Activated T-helper 1 cell treated with anti-CD3 and anti-CD28 coated beads, Interleukin-12 subunit alpha, Interleukin-12 subunit beta, Interleukin-2, Interleukin-4 antibody, amounts not matched to agents 30 ng/mL and 10 ng/mL and 1 ng/mL, durations not matched to agents 14 hours and 24 hours and 36 hours (primary cell): ENCODE measurements around the gene ITPRIP. TPM values are rescaled to one million over a fixed set of nuclear protein-coding genes. Genes with fewer than 3 reads are reported as not detected.

Experiments
- DNase-seq: peaks from one replicate; pipeline ENCODE4 v3.0.0; 2021; ENCODE audit warnings: low spot score
- H3K27ac Mint-ChIP-seq: one replicate; pipeline ENCODE4 v1.8.0; 2021; ENCODE audit warnings: mild to moderate bottlenecking, mixed read lengths
- H3K27me3 Mint-ChIP-seq: one replicate; pipeline ENCODE4 v1.8.0; 2022; ENCODE audit warnings: mild to moderate bottlenecking, moderate library complexity, mixed read lengths; ENCODE audit not compliant: insufficient read depth
- H3K36me3 Mint-ChIP-seq: one replicate; pipeline ENCODE4 v1.8.0; 2021; ENCODE audit warnings: low read depth, mixed read lengths
- H3K4me1 Mint-ChIP-seq: one replicate; pipeline ENCODE4 v1.8.0; 2021; ENCODE audit warnings: low read depth, mixed read lengths
- H3K4me3 Mint-ChIP-seq: one replicate; pipeline ENCODE4 v1.8.0; 2021; ENCODE audit warnings: mild to moderate bottlenecking, moderate library complexity, mixed read lengths
- H3K9me3 Mint-ChIP-seq: one replicate; pipeline ENCODE4 v1.8.0; 2021; ENCODE audit warnings: mixed read lengths
- intact Hi-C: fragments of 100-400 bp; cut with micrococcal nuclease; formaldehyde crosslinking; loops from one replicate; pipeline ENCODE4 v1.15.1; 2024
- total RNA-seq: library from RNA; stranded (reverse); gene quantifications from 2 replicates; pipeline ENCODE4 v1.2.3, GENCODE V29; 2022

ITPRIP gene
- total RNA-seq, 1 donor from 2014 or later = 18.1 TPM

GRCh38 chr10:104307576-104308438 is 30.5 kb downstream of the ITPRIP start:
- intact Hi-C loops = loop anchor here (1.0 kb wide), 3 partner anchors 15 to 30 kb away; partner anchors contain the start of gene ITPRIP
- no peak for DNase-seq
- Mint-ChIP-seq H3K4me1 (peaks cover 82% of the 10 kb centered on the region), H3K27me3 (peaks cover 2% of the 10 kb centered on the region), H3K4me3 (peak overlapping the region; percentile 46), H3K36me3 (peaks cover 39% of the 10 kb centered on the region), H3K27ac (peak overlapping the region; percentile 32), H3K9me3 (peaks cover 9% of the 10 kb centered on the region)

GRCh38 chr10:104306897-104307296 is 31.4 kb downstream of the ITPRIP start:
- intact Hi-C loops = no loop called here
- Mint-ChIP-seq H3K27me3 (peaks cover 2% of the 10 kb centered on the region), H3K9me3 (peaks cover 12% of the 10 kb centered on the region), H3K36me3 (peaks cover 35% of the 10 kb centered on the region), H3K4me3 (no peak overlapping the region), H3K27ac (no peak overlapping the region), H3K4me1 (peaks cover 76% of the 10 kb centered on the region)
- DNase-seq = no peak

- H3K4me3 Mint-ChIP-seq = no peak overlapping the region
- H3K27ac Mint-ChIP-seq = no peak overlapping the region
- DNase-seq = no peak
- H3K27me3 Mint-ChIP-seq = peaks cover 2% of the 10 kb centered on the region
- intact Hi-C loops = loop anchor here (1.0 kb wide), 2 partner anchors 14 to 45 kb away; no protein-coding TSS in a partner anchor
- peaks cover 15% of the 10 kb centered on the region for H3K9me3 Mint-ChIP-seq
- peaks cover 79% of the 10 kb centered on the region for H3K4me1 Mint-ChIP-seq
- H3K36me3 Mint-ChIP-seq = peaks cover 30% of the 10 kb centered on the region
These were observed 33.3 kb downstream of the ITPRIP start for GRCh38 chr10:104304927-104305326.

GRCh38 chr10:104304356-104304745 is 33.9 kb downstream of the ITPRIP start:
- H3K27me3 Mint-ChIP-seq = peaks cover 2% of the 10 kb centered on the region
- peaks cover 28% of the 10 kb centered on the region for H3K36me3 Mint-ChIP-seq
- peaks cover 79% of the 10 kb centered on the region for H3K4me1 Mint-ChIP-seq
- no peak overlapping the region for H3K4me3 Mint-ChIP-seq
- no peak overlapping the region for H3K27ac Mint-ChIP-seq
- peaks cover 15% of the 10 kb centered on the region for H3K9me3 Mint-ChIP-seq
- intact Hi-C loops = no loop called here
- DNase-seq = no peak

- Mint-ChIP-seq H3K27ac (no peak overlapping the region), H3K4me3 (no peak overlapping the region), H3K27me3 (peaks cover 2% of the 10 kb centered on the region), H3K9me3 (peaks cover 15% of the 10 kb centered on the region), H3K36me3 (peaks cover 25% of the 10 kb centered on the region), H3K4me1 (peaks cover 78% of the 10 kb centered on the region)
- DNase-seq = no peak
- intact Hi-C loops = no loop called here
These were observed 34.5 kb downstream of the ITPRIP start for GRCh38 chr10:104303594-104304355.

GRCh38 chr10:104301907-104302690 is 36.2 kb downstream of the ITPRIP start:
- no peak for DNase-seq
- intact Hi-C loops = no loop called here
- Mint-ChIP-seq H3K4me3 (no peak overlapping the region), H3K9me3 (peaks cover 15% of the 10 kb centered on the region), H3K27ac (no peak overlapping the region), H3K27me3 (peaks cover 2% of the 10 kb centered on the region), H3K4me1 (peaks cover 61% of the 10 kb centered on the region), H3K36me3 (peaks cover 15% of the 10 kb centered on the region)

GRCh38 chr10:104300736-104301292 is 37.5 kb downstream of the ITPRIP start:
- intact Hi-C loops = loop anchor here (1.0 kb wide), 1 partner anchor 10 kb away; no protein-coding TSS in a partner anchor
- Mint-ChIP-seq H3K9me3 (peaks cover 15% of the 10 kb centered on the region), H3K36me3 (peaks cover 15% of the 10 kb centered on the region), H3K4me1 (peaks cover 48% of the 10 kb centered on the region), H3K27me3 (no peaks in the 10 kb centered on the region), H3K27ac (peak overlapping the region; percentile 82), H3K4me3 (peak overlapping the region; percentile 25)
- no peak for DNase-seq

GRCh38 chr10:104300002-104300735 is 38.1 kb downstream of the ITPRIP start:
- Mint-ChIP-seq H3K9me3 (peaks cover 15% of the 10 kb centered on the region), H3K27me3 (no peaks in the 10 kb centered on the region), H3K4me3 (no peak overlapping the region), H3K36me3 (peaks cover 15% of the 10 kb centered on the region), H3K27ac (peak overlapping the region; percentile 82), H3K4me1 (peaks cover 44% of the 10 kb centered on the region)
- DNase-seq = no peak
- intact Hi-C loops = loop anchor here (1.0 kb wide), 1 partner anchor 9 kb away; no protein-coding TSS in a partner anchor

- peaks cover 15% of the 10 kb centered on the region for H3K9me3 Mint-ChIP-seq
- intact Hi-C loops = no loop called here
- no peak overlapping the region for H3K4me3 Mint-ChIP-seq
- no peak overlapping the region for H3K27ac Mint-ChIP-seq
- no peaks in the 10 kb centered on the region for H3K27me3 Mint-ChIP-seq
- H3K4me1 Mint-ChIP-seq = peaks cover 44% of the 10 kb centered on the region
- H3K36me3 Mint-ChIP-seq = peaks cover 15% of the 10 kb centered on the region
- DNase-seq = no peak
These were observed 39.0 kb downstream of the ITPRIP start for GRCh38 chr10:104299031-104299904.

GRCh38 chr10:104297697-104298660 is 40.3 kb downstream of the ITPRIP start:
- intact Hi-C loops = no loop called here
- peaks cover 9% of the 10 kb centered on the region for H3K36me3 Mint-ChIP-seq
- peaks cover 34% of the 10 kb centered on the region for H3K4me1 Mint-ChIP-seq
- H3K9me3 Mint-ChIP-seq = peaks cover 7% of the 10 kb centered on the region
- H3K27ac Mint-ChIP-seq = no peak overlapping the region
- no peak for DNase-seq
- no peak overlapping the region for H3K4me3 Mint-ChIP-seq
- H3K27me3 Mint-ChIP-seq = no peaks in the 10 kb centered on the region
